ENCODE measurements around the gene ADAP2.

DNA sequence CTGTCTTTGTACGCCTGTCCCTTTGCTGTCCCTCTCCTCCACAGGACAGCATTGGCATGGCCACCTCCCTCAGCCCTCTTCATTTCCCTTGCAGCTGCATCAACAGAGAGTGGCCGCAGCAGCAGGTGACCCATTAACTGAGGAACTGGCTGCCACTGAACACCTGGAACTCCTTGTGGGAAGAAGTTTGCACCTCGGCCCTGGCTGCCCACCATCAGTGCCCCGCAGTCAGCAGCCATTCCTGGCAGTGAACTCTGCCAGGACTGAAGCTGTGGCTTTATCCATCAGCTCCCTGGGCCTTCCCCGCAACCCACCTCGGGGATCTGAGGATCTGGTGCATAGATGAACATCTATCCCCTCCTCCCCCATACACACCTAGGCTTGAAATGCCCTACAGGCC lies 36.0 kb downstream of the ADAP2 start:
- TF ChIP-seq CTCF (conservative IDR thresholded peaks at IDR 0.05) (no peak), EZH2 (IDR thresholded peaks at IDR 0.05; ENCODE audit: low read depth) (no peak)

Measured in PC-9 (cell line).